Stimulated activated naive CD8-positive, alpha-beta T cell treated with anti-CD3 and anti-CD28 coated beads, Interleukin-15, Interleukin-2, amounts not matched to agents 100 ng/mL and 50 ng/mL, for 24 hours (primary cell): Measurements from ENCODE around the gene POLR3GL.

Experiments used
- H3K27ac Mint-ChIP-seq: one replicate; pipeline ENCODE4 v1.8.0; 2021; ENCODE audit warnings: mild to moderate bottlenecking, mixed read lengths
- H3K27me3 Mint-ChIP-seq: one replicate; pipeline ENCODE4 v1.8.0; 2021; ENCODE audit warnings: mixed read lengths
- H3K36me3 Mint-ChIP-seq: one replicate; pipeline ENCODE4 v1.8.0; 2021; ENCODE audit warnings: low read depth, mixed read lengths
- H3K4me1 Mint-ChIP-seq: one replicate; pipeline ENCODE4 v1.8.0; 2021; ENCODE audit warnings: low read depth, mixed read lengths
- H3K4me3 Mint-ChIP-seq: one replicate; pipeline ENCODE4 v1.8.0; 2021; ENCODE audit warnings: mild to moderate bottlenecking, mixed read lengths
- H3K9me3 Mint-ChIP-seq: one replicate; pipeline ENCODE4 v1.8.0; 2021; ENCODE audit warnings: mixed read lengths

The POLR3GL gene

GRCh38 chr1:145988773-145989172 lies 24.3 kb downstream of the POLR3GL start:
- peaks cover 51% of the 10 kb centered on the region for H3K4me1 Mint-ChIP-seq
- peaks cover 18% of the 10 kb centered on the region for H3K36me3 Mint-ChIP-seq
- H3K27ac Mint-ChIP-seq = peak overlapping the region; percentile 76
- no peak overlapping the region for H3K4me3 Mint-ChIP-seq
- no peaks in the 10 kb centered on the region for H3K27me3 Mint-ChIP-seq
- no peaks in the 10 kb centered on the region for H3K9me3 Mint-ChIP-seq

GRCh38 chr1:145990249-145990855 lies 25.9 kb downstream of the POLR3GL start:
- Mint-ChIP-seq H3K4me1 (peaks cover 62% of the 10 kb centered on the region), H3K9me3 (no peaks in the 10 kb centered on the region), H3K27me3 (no peaks in the 10 kb centered on the region), H3K36me3 (peaks cover 34% of the 10 kb centered on the region), H3K27ac (no peak overlapping the region), H3K4me3 (no peak overlapping the region)

DNA sequence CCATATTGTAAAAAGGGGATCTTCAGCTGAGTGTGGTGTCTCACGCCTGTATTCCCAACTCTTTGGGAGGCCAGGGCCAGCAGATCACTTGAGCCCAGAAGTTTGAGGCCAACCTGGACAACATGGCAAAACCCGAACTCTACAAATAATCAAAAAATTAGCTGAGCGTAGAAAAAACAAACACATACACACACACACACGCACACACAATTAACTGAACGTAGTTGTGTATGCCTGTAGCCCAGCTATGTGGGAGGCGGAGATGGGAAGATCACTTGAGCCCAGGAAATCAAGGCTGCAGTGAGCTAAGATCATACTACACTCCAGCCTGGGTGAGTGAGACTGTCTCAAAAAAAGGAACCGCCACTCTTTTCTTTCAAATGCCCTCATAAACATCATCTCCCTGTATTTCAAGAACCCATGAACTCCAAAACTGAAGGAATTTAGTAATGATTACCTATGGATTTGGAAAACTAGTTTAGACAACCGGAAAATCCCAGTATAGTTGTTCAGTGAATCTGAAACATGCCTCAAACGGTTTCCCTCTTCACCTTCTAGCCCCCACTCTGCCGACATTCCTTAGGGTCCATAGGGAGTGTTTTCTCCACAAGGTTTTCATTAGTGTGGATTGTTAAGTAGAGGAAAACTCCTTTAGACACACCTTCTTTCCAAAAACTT lies 27.4 kb downstream of the POLR3GL start:
- Mint-ChIP-seq H3K4me3 (peak overlapping the region; percentile 14), H3K27ac (peak overlapping the region; percentile 23), H3K27me3 (no peaks in the 10 kb centered on the region), H3K9me3 (no peaks in the 10 kb centered on the region), H3K36me3 (peaks cover 44% of the 10 kb centered on the region), H3K4me1 (peaks cover 62% of the 10 kb centered on the region)

DNA sequence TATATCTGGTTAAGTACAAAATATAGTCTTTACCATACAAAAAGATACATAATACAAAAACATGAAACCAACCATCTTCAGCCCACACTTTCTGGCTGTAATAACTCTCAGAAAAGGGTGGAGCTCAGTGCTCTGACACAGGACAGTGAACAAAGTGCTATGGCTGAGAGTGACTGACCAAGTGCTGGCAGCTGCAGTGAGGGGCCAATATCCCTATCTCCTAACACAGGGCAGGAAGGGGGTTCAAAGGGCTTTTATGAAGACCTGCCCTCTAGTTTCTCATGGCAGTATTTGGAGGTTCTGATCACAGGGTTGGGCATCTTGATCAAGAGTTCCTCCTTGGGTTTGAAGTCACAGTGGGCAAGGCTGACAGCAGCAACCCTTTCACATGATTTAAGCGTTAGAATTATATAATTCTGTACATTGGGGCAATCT lies 28.0 kb downstream of the POLR3GL start:
- Mint-ChIP-seq H3K27ac (peak overlapping the region; percentile 89), H3K9me3 (no peaks in the 10 kb centered on the region), H3K36me3 (peaks cover 44% of the 10 kb centered on the region), H3K4me1 (peaks cover 65% of the 10 kb centered on the region), H3K4me3 (peak overlapping the region; percentile 91), H3K27me3 (no peaks in the 10 kb centered on the region)

DNA sequence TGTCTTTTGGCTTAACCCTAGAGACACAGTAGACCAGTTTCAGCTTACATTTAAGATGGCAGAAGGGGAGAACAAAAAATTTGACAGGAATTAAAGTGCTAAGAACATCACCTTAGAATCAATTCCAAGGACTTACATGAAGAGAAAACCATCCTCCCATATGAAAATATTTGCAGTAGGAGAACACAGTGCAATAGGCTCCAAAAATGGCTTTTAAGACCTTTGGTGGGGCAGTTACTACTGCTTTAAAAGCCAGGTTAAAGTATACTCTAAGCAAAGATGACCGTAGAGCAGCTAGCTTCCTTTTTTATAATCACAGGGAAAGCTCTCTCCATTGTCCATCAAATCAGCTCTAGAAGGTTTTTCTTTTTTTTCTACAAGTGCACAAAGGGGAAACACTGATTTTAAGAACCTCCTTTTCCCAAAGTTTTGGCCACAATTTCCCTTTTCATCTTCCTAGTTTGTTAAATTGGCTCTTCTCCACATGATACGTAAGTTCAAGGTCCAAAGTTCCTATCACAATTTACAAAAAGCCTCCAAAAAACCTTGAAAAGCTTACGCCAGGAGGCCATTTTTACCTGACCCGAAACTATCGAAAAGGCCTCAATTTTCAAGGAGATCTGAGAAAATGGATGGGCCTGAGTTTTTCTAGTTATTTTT lies 28.6 kb downstream of the POLR3GL start:
- peaks cover 65% of the 10 kb centered on the region for H3K4me1 Mint-ChIP-seq

DNA sequence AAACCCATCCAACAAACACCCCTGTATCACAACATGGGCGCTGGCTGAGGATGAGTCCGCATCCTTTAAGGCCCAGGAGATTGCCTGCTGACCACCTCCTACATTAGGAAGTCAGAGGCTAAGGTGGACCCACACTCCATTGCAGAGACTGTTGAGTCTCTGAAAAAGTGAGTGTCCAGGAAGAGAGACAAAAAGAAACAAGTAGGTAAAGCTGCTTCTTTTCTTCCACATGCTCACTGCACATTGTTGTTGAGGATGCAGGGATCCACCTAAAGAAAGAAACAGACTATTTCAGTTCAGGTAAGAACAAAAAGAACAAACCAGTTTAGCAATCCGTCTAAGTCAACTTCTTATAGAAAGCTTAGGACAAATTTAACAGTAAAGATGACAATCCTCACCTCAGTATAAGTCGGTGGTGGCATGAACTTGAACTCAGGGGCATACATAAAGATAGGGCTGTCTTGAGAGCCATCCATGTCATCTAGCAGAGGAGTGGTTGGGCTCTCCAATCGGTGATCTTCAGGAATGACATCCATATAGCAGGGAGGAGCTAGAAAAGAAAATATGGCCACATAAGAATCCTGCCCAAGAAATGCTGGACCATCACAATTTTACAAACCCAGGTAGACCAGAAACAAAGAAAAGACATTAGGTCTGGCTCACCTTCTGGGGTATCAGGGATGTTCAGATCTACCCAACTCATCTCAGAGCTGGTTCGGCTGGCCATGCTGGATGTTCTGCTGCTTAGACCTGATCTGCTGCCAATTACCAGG lies 29.3 kb downstream of the POLR3GL start:
- peaks cover 65% of the 10 kb centered on the region for H3K4me1 Mint-ChIP-seq
- peaks cover 44% of the 10 kb centered on the region for H3K36me3 Mint-ChIP-seq
- peak overlapping the region; percentile 91 for H3K4me3 Mint-ChIP-seq
- H3K27ac Mint-ChIP-seq = peak overlapping the region; percentile 89
- no peaks in the 10 kb centered on the region for H3K27me3 Mint-ChIP-seq
- no peaks in the 10 kb centered on the region for H3K9me3 Mint-ChIP-seq

More for the DNA sequence above, 28.6 kb downstream of the POLR3GL start:
- Mint-ChIP-seq H3K4me3 (peak overlapping the region; percentile 91), H3K27me3 (no peaks in the 10 kb centered on the region), H3K36me3 (peaks cover 44% of the 10 kb centered on the region), H3K9me3 (no peaks in the 10 kb centered on the region), H3K27ac (peak overlapping the region; percentile 89)

GRCh38 chr1:145994391-145995120 lies 30.1 kb downstream of the POLR3GL start:
- Mint-ChIP-seq H3K4me1 (peaks cover 70% of the 10 kb centered on the region), H3K9me3 (no peaks in the 10 kb centered on the region), H3K36me3 (peaks cover 44% of the 10 kb centered on the region), H3K4me3 (peak overlapping the region; percentile 91), H3K27me3 (no peaks in the 10 kb centered on the region), H3K27ac (peak overlapping the region; percentile 89)

DNA sequence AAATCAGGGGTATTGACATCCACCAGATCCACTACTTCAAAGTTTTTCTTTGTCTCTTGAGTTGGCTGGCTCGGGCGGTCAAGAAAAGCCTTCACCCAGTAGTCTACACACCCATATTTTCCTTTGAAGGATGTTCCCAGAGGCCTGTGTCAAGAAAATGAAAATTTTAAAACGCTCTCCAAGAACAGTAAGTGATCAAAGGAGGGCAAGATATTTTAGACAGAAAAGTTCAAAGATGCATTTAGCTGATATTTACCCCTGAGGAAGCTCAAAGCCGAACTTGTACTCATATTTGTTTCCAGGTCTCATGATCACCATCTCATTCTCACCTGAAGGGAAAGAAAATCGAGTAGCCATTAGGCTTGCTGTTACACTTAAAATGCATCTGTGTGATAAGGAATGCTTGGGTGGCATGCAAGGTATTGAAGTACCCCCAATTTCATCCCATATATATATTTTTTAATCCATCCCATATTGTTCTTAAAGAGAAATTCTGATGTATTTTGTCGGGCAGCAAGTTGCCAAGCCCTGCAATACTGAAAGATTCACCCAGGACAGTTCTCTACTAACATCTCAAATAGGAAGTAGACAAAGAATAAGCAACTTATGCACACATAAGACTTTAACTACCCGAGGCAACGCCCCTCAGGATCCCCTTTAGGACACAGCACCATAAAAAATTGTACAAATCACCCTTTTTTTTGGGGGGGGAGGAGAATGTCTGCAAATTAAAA lies 30.8 kb downstream of the POLR3GL start:
- Mint-ChIP-seq H3K36me3 (peaks cover 44% of the 10 kb centered on the region), H3K27ac (peak overlapping the region; percentile 89), H3K4me1 (peaks cover 76% of the 10 kb centered on the region), H3K9me3 (no peaks in the 10 kb centered on the region), H3K27me3 (no peaks in the 10 kb centered on the region), H3K4me3 (peak overlapping the region; percentile 91)

DNA sequence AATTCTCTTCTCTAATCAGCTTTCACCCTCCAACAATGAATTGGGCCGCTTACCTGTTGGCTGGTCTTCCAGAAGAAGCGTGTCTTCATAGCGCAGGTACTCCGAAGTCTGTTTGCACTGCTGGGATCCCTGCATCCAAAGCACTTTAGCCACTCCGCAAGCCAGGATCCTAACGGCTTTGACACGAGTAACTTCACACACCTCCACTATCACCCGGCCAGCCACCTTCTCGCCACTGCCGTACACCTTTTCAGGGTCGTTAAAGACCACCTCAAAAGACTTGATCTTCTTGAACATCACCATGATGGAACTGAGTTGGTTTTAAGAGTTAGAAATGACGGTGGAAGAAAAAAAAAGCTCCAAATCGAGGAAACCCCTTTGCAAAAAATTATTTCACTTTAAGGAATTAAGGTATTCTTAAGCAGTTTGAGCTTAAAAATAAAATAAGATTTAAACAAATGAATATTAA lies 31.5 kb downstream of the POLR3GL start:
- Mint-ChIP-seq H3K27ac (peak overlapping the region; percentile 89), H3K9me3 (no peaks in the 10 kb centered on the region), H3K4me1 (peaks cover 73% of the 10 kb centered on the region), H3K27me3 (no peaks in the 10 kb centered on the region), H3K4me3 (peak overlapping the region; percentile 91), H3K36me3 (peaks cover 44% of the 10 kb centered on the region)

GRCh38 chr1:145996433-145997015 lies 32.0 kb downstream of the POLR3GL start, which contains the start of gene TXNIP:
Gene TXNIP (minus strand): TSS chr1:145996579. CDS start chr1:145996266, 313 bp downstream.
- peaks cover 44% of the 10 kb centered on the region for H3K36me3 Mint-ChIP-seq
- peak within 1 kb of the TSS; percentile 89 for H3K27ac Mint-ChIP-seq

GRCh38 chr1:145997016-145997717 lies 32.7 kb downstream of the POLR3GL start:
- H3K27ac Mint-ChIP-seq = peak overlapping the region; percentile 89
- no peaks in the 10 kb centered on the region for H3K27me3 Mint-ChIP-seq
- peaks cover 40% of the 10 kb centered on the region for H3K36me3 Mint-ChIP-seq
- H3K4me1 Mint-ChIP-seq = peaks cover 74% of the 10 kb centered on the region
- H3K4me3 Mint-ChIP-seq = peak overlapping the region; percentile 91
- H3K9me3 Mint-ChIP-seq = no peaks in the 10 kb centered on the region

More at GRCh38 chr1:145996433-145997015, 32.0 kb downstream of the POLR3GL start, which contains the start of gene TXNIP:
- H3K27me3 Mint-ChIP-seq = no peaks in the 10 kb centered on the region
- H3K4me1 Mint-ChIP-seq = peaks cover 74% of the 10 kb centered on the region
- no peaks in the 10 kb centered on the region for H3K9me3 Mint-ChIP-seq
- peak within 1 kb of the TSS; percentile 91 for H3K4me3 Mint-ChIP-seq

GRCh38 chr1:145997718-145998023 lies 33.2 kb downstream of the POLR3GL start:
- Mint-ChIP-seq H3K27ac (peak overlapping the region; percentile 89), H3K9me3 (no peaks in the 10 kb centered on the region), H3K36me3 (peaks cover 37% of the 10 kb centered on the region), H3K27me3 (no peaks in the 10 kb centered on the region), H3K4me1 (peaks cover 70% of the 10 kb centered on the region), H3K4me3 (peak overlapping the region; percentile 91)
